Right hindlimb (tissue), 1 donor: Measurements from ENCODE around the gene ACVR1.
"Not testable (repeated sequence)": the region's sequence is repeated elsewhere in the genome, so short reads cannot be mapped to it uniquely, and the experiment has no call there.

Experiments used
- DNase-seq: peaks from one replicate; pipeline ENCODE4 v3.0.0-alpha.2; 2018

ACVR1 gene

DNA sequence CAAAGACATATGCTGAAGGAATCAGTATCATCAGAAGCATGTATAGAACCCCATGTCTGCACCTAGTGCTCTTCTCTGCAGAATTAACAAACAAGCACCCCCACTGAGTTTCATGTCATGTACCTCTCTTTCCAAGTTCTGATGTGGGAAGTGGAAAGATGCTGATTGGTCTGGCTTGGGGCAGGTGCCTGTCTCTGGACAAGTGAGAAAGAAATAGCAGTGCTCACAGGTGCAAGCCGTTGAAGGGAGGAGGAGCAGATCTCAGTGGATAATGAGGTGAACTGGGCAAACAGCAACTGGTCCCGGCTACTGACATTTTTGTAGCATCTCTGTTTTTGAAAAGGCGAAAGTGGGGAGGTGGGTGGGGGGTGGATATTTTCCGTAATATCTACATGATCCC is 17.5 kb upstream of the ACVR1 start:
- no peak for DNase-seq

- no peak for DNase-seq
These were observed 15.5 kb upstream of the ACVR1 start for GRCh38 chr2:157891643-157892041.

GRCh38 chr2:157890969-157891642 is 15.0 kb upstream of the ACVR1 start:
- DNase-seq: no peak

DNA sequence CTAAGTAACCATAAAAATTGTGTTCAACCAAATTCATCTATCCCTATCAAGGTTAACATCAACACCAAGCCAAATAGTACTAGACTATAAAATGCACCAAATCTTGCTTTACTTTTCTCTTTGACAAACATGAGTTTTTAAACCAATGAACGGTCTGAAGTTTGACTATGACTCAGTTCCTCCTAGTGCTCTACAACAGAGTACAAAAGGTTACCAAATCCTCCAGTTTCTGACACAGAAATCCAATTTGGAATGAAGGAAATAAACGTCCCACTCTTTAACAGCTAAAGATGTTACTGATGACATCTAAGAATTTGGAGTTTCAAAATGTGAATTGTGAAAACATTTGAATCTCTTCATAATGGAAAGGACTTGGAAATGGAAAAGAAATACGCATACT is 11.8 kb upstream of the ACVR1 start:
- DNase-seq: no peak

- DNase-seq: not testable (repeated sequence)
These were observed 8.4 kb upstream of the ACVR1 start for GRCh38 chr2:157884533-157884932.

DNA sequence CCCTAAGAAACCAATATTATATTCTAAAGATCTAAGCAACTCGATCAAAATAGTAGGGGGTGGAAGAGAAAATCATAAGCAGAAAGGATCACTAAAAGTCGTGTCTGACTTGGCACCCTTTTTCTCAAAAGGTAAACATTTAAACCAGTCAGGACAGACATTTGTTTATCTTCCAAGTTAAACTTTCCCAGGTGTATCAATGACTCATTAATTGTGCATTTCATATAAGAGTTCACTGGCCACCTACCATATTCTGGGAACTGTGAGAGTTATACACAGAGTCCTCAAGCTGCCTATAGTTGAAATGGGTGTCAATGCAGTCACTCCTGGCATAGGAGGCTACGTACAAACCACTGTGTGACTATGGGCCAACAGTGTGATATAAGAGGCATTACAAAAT is 4.8 kb upstream of the ACVR1 start:
- DNase-seq: no peak

DNA sequence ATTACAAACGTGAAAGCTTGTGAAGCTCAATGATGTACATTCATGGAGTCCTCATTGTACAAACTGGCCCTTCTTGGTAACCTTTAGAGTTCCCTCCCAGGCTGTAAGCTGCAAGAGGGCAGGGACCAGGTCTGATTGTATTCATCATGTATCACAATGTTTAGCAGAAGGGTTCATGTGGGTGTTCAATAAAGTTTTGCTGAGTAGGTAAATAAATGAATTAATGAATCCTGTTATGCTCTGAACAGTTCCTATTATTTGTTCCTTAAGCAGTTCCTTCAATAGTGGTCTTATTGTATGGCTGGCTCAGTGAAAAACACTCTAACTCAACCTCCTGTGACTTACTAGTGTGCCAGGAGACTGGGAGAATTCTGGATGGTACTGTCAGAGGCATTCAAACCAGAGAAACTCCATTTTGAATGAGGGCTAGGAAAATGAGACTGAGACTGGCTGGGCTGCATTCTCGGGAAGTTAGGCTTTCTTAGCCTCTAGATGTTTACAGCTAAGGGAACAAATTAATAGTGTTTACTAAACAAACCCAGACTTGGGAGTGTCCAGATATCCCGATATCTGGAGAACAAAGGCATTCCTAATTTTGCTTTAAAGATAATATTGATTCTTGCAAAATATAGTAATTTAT is 1.8 kb upstream of the ACVR1 start:
- no peak for DNase-seq

GRCh38 chr2:157876786-157877138 is 632 bp upstream of the ACVR1 start:
- DNase-seq: no peak

DNA sequence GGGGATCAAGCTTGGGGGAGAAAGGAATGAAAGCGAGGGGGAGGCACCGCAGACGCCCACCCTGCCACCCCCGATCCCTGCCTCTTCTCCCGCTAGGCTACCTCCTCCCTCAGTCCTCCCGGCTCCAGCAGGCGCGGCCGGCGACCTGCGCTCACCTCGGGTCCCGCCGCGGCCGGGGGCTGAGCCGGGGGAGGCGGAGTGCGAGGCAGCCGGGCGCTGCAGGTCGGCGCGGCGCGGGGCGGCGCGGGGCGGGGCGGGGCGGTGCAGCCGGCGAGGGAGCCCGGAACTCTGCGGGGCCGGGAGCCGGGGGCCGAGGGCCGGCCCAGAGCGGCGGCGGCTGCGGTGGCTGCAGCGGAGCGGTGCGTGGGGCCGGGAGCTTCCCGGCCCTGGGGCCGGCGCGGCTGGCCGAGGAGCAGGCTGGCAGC is 477 bp downstream of the ACVR1 start:
- no peak for DNase-seq

DNA sequence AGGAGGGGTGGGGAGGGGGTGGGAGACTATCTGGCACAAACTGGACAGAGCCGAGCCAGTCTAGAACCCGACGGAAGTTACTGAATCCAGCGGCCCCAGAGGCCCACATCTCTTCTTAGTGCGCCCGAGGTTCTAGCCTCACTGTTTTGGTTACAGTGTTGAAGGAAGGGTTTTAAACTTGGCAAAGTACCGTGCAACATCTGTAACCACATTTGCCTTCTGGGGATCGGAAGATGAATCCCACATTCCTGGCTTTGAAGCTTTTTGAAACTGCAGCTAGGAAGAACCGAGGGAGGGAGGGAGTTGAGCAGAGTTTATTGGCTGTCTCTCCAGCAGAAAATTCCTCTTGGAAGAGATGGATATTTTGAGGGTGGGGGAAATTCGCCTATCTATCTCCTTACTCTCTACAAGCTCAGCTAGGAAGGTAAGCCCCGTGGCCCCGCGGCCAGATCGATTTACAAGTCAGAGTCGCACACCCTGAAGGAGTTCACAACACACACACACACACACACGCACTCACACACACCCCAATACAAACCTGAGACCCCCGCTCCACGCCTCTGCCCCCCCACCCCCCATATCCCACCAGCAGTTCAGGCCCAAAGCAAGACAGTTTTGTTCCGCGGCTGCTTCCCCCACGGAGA is 1.0 kb downstream of the ACVR1 start:
- DNase-seq: peak; percentile 80

GRCh38 chr2:157874348-157874747 is 1.8 kb downstream of the ACVR1 start:
- DNase-seq: peak; percentile 59

- no peak for DNase-seq
These were observed 3.3 kb downstream of the ACVR1 start for GRCh38 chr2:157872791-157873190.

DNA sequence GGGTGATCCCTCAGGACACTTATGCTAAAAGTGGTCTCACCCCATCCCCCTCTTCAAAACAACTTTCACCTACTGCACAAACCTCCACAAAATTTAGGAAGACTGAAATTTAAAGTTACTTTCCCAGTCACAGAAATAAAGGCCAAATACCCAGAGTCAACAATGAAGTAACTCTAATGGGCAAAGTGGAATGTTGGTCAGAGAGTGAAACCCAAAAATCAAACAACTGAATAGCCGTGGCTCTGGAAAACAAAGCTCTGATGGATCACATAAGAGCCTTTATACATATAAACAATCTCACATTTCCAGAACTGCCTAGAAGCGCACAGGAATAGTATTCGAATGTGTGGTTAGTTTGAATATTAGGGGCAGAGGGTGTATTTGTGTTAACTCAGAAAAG is 4.7 kb downstream of the ACVR1 start:
- no peak for DNase-seq

DNA sequence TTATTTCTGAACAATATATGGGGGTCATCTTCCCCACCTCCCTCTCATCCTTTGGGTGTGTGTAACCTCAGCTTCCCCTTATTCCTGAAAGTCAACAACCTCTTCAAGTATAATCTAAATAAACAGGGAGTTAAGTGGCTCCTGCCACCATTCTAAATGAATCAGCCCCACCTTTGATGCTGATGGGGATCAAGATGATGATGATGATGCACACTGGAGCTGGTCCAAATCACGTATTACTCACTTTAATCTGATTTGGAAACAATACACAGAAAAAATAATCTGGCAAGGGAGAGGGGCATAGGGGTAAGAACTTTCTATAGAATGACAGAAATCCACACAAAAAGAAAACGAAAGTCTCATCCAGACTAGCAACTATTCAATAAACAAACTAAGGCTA is 7.1 kb downstream of the ACVR1 start:
- DNase-seq: no peak

DNA sequence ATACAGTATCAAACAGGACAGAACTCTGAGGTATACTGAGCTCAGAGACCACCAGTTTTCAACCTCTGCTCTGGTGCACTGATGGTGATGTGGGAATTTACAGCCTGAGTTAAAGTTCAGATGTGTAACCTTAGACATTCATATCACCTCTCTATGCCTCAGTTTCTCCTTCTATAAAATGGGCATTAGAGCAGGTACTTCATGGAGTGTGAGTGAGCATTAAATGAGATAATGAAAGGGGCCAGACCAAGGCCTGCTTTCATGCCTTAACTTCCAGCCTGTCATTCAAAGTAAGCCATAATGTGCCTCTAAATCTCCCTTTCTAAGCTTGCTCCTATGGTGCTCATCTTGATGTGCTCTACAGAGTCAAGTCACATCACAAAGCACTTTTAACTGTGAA is 8.4 kb downstream of the ACVR1 start:
- DNase-seq: no peak

DNA sequence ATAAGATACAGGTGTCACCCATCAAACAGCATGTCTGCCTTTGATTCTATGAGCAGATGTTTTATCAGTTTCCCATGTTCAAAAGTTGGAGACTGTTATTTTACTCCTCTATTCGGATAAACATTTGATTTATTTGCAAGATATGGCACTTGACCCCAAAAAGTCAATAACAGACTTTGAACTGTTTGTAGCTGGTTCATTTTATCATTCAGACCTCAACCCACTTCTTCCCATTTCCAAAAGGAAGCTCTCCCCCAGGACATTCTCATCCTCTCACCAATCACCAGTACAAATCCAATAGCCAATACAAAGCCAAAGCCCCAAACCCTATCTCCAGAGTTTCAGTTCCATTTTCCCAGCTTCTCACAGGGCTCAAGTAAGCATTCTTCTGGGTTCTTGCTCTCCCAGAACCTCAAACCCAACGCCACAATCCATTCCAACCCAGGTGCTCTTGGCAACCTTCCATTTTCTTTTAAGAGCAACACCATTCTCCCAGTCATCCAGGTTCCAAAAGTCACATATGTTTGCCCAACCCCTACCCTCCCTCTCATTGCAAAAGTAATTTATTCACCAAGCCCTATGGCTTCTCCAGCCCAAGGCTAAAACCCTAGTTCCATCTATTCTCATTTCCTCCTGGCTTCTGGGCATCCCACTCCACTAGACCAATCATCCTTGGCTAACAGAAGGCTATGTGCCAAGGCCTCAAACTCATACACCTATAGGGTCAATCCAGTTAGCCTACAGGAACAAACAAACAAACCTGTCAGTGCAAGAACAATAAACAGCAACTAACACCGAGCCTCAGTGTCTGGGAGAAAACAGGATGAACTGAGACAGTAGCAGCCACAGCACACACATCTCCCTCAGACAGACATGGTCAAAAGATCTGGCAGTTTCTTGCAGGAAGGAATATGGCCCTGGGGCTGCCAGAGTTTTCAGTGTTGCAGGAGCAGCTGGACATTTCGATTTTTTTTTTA is 9.2 kb downstream of the ACVR1 start:
- DNase-seq: no peak

GRCh38 chr2:157866202-157866601 is 9.9 kb downstream of the ACVR1 start:
- DNase-seq: no peak

GRCh38 chr2:157864857-157865430 is 11.2 kb downstream of the ACVR1 start:
- no peak for DNase-seq

GRCh38 chr2:157858846-157859245 is 17.3 kb downstream of the ACVR1 start:
- DNase-seq: no peak

GRCh38 chr2:157857881-157858280 is 18.2 kb downstream of the ACVR1 start:
- DNase-seq: no peak

DNA sequence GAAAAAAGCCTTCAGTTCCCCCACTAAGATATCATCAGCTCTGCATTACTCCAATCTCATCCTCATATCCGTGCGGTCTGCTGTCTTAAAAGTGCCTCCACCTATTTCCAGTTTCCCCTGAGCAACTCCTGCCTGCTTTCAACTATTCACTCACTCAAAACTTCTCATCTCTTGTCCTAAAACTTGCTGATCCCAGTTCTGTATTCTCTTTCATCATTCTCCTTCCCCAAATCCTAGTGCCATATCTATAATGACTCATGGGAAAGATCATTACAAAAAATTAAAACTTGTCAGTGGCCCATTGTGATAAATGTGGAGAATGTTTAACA is 20.0 kb downstream of the ACVR1 start:
- DNase-seq: no peak

DNA sequence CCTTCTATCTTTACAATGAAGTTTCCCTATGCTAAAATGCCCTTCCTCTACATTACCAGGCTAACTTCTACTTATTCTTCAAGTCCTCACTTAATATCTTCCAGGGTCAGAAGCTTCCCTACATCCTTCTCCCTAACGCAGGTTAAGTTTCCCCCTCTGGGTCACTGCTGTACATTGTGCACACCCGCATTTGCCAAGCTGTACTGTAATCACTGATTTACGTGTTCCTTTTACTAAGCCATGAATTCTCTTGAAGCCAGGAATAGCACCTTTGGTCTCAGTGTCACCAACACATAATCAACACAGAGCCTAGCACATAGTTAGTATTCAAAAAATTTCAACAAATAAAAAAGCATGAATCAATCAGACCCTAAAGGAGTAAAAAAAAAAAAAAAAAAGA is 22.3 kb downstream of the ACVR1 start:
- DNase-seq: no peak

DNA sequence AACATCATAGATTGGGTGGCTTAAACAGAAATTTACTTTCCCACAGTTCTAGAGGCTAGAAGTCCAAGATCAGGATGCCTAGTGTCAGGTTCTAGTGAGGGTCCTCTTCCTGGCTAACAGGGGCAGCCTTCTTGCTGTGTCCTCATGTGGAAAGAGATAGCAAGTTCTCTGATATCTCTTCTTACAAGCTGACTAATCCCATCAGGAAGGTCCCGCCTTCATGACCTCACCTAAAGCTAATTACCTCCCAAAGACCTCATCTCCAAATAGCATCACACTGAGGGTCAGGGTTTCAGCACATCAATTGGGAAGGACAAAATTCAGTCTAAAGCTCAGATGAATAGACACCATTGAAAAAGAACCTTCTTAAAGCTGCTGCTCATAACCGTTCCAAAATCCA is 22.9 kb downstream of the ACVR1 start:
- no peak for DNase-seq
